ENCODE data around the gene PIK3C3.

Gene PIK3C3

GRCh38 chr18:42126586-42126985 is 171.6 kb downstream of the PIK3C3 start:
- no peak for DNase-seq (ENCODE audit: low read depth)

GRCh38 chr18:42131066-42131929 is 176.3 kb downstream of the PIK3C3 start:
- no peak for DNase-seq (ENCODE audit: low read depth)

GRCh38 chr18:42131930-42132244 is 176.9 kb downstream of the PIK3C3 start:
- no peak for DNase-seq (ENCODE audit: low read depth)

All from amniotic epithelial cell (primary cell).